H1 (cell line): Measurements from ENCODE around the gene HADHA. TPM values are rescaled to one million over a fixed set of nuclear protein-coding genes. Genes with fewer than 3 reads are reported as not detected.

Source experiments
- CBX8 ChIP-seq: fragments of 300-800, 300-1000 bp; sonication (generic); IDR thresholded peaks from 2 replicates; pipeline ENCODE4 v1.7.1; 2016; ENCODE audit warnings: low read depth, low read length, borderline replicate concordance
- CHD7 ChIP-seq: fragments of 300-600 bp; sonication (generic); IDR thresholded peaks from 2 replicates; pipeline ENCODE4 v1.7.1; 2012; ENCODE audit warnings: low read length, moderate library complexity, mild to moderate bottlenecking, inconsistent platforms; ENCODE audit not compliant: insufficient replicate concordance
- HDAC2 ChIP-seq, 2 experiments: fragments of 300-600 bp in 1 of 2; sonication (generic) in 1 of 2; IDR thresholded peaks; 2 replicates each; pipeline ENCODE4 v1.6.1; 2011 to 2012; ENCODE audit warnings: low read depth in 2 of 2, low read length in 2 of 2, mild to moderate bottlenecking in 2 of 2, moderate library complexity in 2 of 2, borderline replicate concordance in 1 of 2, inconsistent platforms in 1 of 2
- MAFK ChIP-seq: IDR thresholded peaks from 2 replicates; pipeline ENCODE4 v1.6.1; 2012; ENCODE audit warnings: low read depth, mild to moderate bottlenecking, improper control_type of control experiment, low read length
- SIX5 ChIP-seq: IDR thresholded peaks from 2 replicates; pipeline ENCODE4 v1.6.1; 2011; ENCODE audit warnings: mild to moderate bottlenecking, low read depth, low read length
- SRF ChIP-seq: IDR thresholded peaks from 2 replicates; pipeline ENCODE4 v1.6.1; 2011; ENCODE audit warnings: mild to moderate bottlenecking, low read depth, low read length, moderate library complexity
- TAF7 ChIP-seq: optimal IDR thresholded peaks from 2 replicates; pipeline ENCODE3; 2011; ENCODE audit warnings: low read depth, mild to moderate bottlenecking, inconsistent platforms, low read length, moderate library complexity, borderline replicate concordance
- USF2 ChIP-seq: IDR thresholded peaks from 2 replicates; pipeline ENCODE4 v1.6.1; 2011; ENCODE audit warnings: low read length, improper control_type of control experiment
- polyA plus RNA-seq, 7 experiments: library from polyadenylated mRNA; depleted of rRNA in 3 of 7; stranded (reverse) in 5 of 7; unstranded in 2 of 7; fragments of >200 nt in 5 of 7; fragments of 200-250 nt in 2 of 7; gene quantifications; 1 replicate in 5 of 7; 2 replicates in 1 of 7; 4 replicates in 1 of 7; pipeline versions ENCODE4 v1.2.1 to v1.2.3, GENCODE V29; 2011 to 2013; ENCODE audit warnings: missing spikeins in 2 of 7, mixed read lengths in 2 of 7
- total RNA-seq: library from RNA; stranded (reverse); fragmentation: NEBNext Ultra II Directional; extraction: Animal tissue kit (Norgen Biotek cat#: 25700); gene quantifications from 2 replicates; pipeline ENCODE4 v1.2.1, GENCODE V29; 2021

Gene HADHA
- total and polyA plus RNA-seq, 2 of the 8 experiments (the other 6 are each of a cell fraction or from before 2014, with no cell fraction given), result 64.6 to 131 TPM

- TF ChIP-seq CHD7 (no peak), TAF7 (no peak), HDAC2 (IDR thresholded peaks at IDR 0.05; ENCODE audit: borderline replicate concordance in 1 of 2, low read depth in 2 of 2, low read length in 2 of 2) (no peak), SRF (no peak), MAFK (no peak), CBX8 (no peak), SIX5 (no peak), USF2 (no peak)
Observed at GRCh38 chr2:26195040-26195984, 49.1 kb downstream of the HADHA start (continued).
